Coronary artery (tissue), 2 donors: Measurements from ENCODE around the gene SP100.
A peak's percentile ranks its signal among the peaks of the same experiment; 100 is the strongest.
"Not testable (repeated sequence)": the region's sequence is repeated elsewhere in the genome, so short reads cannot be mapped to it uniquely, and the experiment has no call there.

Source experiments
- DNase-seq: peaks from one replicate; pipeline ENCODE4 v3.0.0-alpha.2; 2017; ENCODE audit warnings: low spot score
- H3K27ac ChIP-seq, 2 donors: fragments of 200-600 bp; sonication (generic); one replicate each; pipeline ENCODE4 v1.5.1; 2016 to 2019
- H3K4me3 ChIP-seq: fragments of 200-600 bp; sonication (generic); 2 replicates; pipeline ENCODE4 v1.5.1; 2016; ENCODE audit warnings: mild to moderate bottlenecking, moderate library complexity
- CTCF ChIP-seq: fragments of 200-600 bp; sonication (generic); IDR thresholded peaks from one replicate; pipeline ENCODE4 v1.5.1; 2019; ENCODE audit warnings: antibody characterized with exemption

Gene SP100

DNA sequence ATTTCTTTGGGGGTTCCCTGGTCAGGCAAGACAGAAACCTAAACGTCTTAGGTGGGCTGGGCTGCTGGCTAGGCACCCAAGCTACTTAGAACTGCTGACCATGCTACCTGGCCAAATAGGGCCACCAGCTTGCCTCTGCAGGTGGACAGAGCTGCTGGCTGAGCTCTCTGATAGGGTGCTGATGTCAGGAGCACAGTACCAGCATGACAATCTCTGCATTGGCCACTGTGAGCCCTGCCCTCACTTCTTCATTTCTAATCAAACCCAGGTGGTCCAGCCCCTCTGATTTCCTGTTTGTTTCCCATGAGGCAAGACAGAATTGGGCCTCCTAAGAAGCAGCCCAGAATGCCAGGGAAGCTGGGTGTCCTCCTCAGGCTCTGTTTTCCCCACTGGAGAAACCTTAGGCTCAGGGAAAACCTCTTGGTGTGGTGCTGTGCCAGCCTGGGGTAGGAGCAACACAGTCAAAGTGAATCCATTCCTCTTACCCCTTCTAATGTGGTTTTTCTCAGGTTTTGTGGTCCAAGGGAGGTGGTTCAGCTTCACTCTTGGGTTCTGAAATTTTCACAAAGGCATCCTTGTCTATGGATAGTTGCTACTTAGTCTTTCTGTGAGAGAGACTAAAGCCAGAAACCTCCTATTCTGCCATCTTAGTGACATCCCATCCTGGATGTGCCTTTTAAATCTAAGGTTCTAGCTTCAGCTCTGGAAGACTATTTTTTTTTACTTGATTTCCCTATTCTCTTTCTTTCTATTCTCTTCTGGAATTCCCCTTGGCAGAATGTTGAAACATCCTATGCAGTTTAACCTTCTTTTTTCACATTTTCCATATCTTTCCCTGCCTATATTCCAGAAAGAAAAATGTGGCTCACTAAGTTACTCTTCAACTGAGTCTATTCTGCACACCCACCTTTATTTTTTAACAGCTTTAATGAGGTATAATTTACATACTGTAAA is 15.2 kb downstream of the SP100 start:
- no peak overlapping the region for H3K4me3 ChIP-seq
- TF ChIP-seq CTCF, result no peak
- H3K27ac ChIP-seq, result no peak overlapping the region
- DNase-seq, result no peak

DNA sequence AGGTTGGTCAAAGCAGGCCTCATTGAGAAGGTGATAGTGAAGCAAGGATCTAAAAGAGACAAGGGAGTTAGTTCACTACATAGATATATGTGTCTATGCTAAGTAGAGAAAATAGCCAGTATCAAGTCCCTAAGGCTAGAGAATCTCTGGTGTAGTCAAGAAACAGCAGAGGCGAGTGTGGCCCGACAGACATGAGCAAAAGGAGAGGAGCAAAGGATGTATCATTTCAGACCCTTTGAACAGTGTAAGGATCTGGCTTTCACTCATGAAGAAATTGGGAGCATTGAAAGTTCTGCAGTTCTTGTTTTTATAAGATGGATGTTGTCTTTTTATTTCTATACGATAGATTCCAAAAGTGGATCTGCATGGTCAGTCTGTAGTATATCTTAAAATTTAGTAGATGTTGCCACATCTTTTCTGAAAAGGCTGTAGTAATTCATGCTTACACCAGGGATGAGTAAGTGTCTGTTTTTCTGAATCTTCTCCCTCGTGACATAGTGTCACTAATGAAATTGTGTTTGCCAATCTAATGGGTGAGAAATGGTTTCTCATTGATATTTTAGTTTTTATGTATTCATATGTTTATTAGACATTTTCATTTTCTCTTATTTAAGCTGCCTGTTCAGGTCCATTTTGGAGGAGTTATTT is 18.8 kb downstream of the SP100 start:
- no peak overlapping the region for H3K4me3 ChIP-seq
- H3K27ac ChIP-seq, result no peak overlapping the region
- no peak for DNase-seq
- TF ChIP-seq CTCF, result no peak

DNA sequence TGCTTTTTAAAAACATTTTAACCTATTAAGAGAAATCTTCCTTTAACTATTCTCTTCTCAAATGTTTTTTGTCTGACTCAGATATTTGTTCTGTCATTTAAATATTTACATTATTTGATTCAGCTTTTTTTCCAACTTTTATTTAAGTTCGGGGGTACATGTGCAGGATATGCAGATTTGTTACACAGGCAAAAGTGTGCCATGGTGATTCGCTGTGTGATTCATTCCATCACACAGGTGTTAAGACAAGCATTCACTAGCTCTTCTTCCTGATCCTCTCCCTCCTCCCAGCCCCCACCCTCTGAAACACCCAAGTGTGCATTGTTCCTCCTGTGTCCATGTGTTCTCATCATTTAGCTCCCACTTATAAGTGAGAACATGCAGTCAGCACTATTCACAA is 19.4 kb downstream of the SP100 start:
- H3K27ac ChIP-seq, result no peak overlapping the region
- no peak for TF ChIP-seq CTCF
- no peak for DNase-seq
- no peak overlapping the region for H3K4me3 ChIP-seq

DNA sequence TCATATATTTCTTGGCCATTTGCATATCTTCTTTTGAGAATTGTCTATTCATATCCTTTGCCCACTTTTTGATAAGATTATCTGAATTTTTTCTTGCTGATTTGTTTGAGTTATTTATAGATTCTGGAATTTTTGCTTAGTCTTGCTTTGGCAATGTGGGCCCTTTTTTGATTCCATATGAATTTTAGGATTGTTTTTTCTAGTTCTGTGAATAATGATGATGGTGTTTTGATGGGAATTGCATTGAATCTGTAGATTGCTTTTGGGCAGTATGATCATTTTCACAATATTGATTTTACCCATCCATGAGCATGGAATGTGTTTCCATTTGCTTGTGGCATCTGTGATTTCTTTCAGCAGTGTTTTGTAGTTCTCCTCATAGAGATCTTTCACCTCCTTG is 23.1 kb downstream of the SP100 start:
- peak overlapping the region in 1 of 2 donors; percentile 20 for H3K27ac ChIP-seq
- H3K4me3 ChIP-seq, DNase-seq: not testable (repeated sequence)

DNA sequence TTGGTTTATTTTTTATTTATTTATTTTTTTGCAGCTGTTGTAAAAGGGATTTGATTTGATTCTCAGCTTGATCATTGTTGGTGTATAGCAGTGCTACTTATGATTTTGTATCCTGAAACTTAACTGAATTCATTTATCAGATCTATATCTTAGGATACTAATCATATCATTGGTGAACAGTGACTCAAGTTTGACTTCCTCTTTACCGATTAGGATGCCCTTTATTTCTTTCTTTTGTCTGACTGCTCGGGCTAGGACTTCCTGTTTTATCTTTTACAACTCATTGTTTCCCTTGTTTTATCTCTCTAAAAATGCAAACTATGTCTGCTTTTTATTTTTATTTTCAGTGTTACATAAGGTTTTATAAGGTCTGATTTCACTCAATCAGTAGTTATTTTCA is 23.6 kb downstream of the SP100 start:
- no peak overlapping the region for H3K4me3 ChIP-seq
- TF ChIP-seq CTCF, result no peak
- no peak for DNase-seq
- peak overlapping the region in 1 of 2 donors; percentile 20 for H3K27ac ChIP-seq

DNA sequence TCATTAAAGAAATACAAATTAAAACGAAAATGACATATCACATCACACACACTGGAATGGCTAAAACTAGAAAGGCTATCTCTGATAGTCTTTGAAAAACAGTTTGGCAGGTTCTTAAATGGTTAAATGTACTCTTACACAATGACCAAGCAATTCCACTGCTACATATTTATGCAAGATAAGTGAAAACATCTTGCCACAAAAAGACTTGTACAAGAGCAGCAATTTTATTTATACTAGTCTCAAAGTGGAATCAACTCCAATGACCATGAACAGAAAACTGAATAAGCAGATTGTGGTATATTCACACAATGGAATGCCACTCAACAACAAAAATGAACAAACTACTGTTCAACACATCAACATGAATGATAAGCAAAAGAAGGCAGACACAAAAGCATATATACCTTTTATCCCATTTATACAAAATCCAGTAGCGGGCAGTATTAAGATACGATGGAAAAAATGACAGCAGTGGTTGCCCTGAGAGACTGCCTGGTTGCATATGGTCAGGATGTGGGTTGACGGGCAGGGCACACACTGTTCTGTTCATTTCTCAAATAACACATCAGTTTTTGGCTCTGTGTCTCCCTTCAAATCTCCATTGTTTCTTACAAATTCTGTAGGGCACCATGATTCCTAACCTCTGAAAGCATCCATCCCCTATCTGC is 25.4 kb downstream of the SP100 start:
- peak overlapping the region; percentile 41 for H3K4me3 ChIP-seq
- no peak for DNase-seq
- peak overlapping the region; percentile 11 to 69 for H3K27ac ChIP-seq
- TF ChIP-seq CTCF, result no peak

GRCh38 chr2:230443541-230443940 is 27.5 kb downstream of the SP100 start:
- H3K27ac ChIP-seq, result peak overlapping the region in 1 of 2 donors; percentile 13
- no peak for TF ChIP-seq CTCF
- no peak for DNase-seq
- no peak overlapping the region for H3K4me3 ChIP-seq
